ENCODE results near the gene ZNF79.

Gene ZNF79

DNA sequence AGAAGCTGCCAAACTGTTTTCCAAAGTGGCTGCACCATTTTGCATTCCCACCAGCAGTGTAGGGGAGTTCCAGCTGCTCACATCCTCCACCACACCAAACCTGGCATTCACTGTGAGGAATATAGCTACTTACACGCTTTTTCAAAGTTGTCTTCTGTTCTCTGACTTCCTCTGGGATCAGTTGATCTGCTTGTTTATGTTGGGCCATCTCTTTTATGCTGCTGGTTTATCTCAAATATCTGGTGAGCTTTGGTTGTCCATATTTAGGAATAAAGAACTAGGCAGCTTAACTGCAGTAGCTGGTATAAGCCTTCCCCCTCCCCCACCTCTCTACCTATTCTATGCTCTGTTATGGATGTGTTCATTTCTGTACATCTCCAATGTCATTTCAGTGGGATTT is 8.5 kb upstream of the ZNF79 start:
- no peak for TF ChIP-seq CTCF (conservative IDR thresholded peaks at IDR 0.05; ENCODE audit: control insufficient read depth, insufficient read depth, low read depth, low read length)
- no peak for DNase-seq (ENCODE audit: low read depth)
- no peak overlapping the region for H3K4me3 ChIP-seq (ENCODE audit: control insufficient read depth, low read depth, low read length)

DNA sequence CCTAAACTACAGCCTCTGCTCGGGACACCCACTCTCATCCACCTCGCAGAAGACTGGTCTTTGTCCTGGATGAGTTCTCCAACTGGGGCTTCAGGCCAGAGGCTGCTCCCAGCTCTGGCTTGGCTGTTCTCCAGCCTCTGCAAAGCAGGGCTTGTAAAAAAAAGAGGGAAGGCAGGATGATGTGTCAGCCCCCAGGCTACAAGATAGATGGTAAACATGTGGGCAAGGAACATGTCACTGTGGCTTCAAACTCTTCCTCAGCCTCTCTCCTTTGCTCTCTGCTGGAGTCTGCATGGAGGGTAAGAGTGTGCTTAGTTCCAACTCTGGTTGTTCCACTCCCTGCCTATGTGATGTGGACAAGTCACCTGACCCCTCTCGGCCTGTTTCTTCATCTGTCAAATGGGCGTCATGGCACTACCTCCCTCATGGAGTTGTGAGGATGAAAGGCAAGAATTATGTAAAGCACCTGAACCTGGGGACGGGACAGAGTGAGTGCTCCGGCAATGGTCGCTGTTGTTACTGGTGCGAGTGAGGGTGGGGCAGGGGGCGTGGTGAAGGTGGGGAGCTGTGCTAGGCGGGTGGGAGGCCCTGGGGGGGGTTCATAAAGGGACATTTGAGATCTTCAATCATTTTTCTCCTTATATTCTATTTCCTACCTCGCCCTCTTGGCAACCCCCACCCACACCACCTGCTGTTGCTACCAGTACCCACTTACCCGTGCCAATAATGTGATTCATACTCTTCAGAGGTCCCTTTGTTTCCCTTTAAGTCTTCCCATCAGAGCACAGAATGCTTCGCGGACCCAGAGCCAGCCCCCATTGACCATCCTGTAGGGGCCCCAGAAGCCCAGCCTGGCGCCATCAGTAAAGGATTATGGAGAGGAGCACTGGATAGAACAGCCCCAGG is 6.8 kb upstream of the ZNF79 start:
- no peak for TF ChIP-seq CTCF (conservative IDR thresholded peaks at IDR 0.05; ENCODE audit: control insufficient read depth, insufficient read depth, low read depth, low read length)
- H3K4me3 ChIP-seq (ENCODE audit: control insufficient read depth, low read depth, low read length): no peak overlapping the region
- peak; percentile 74 for DNase-seq (ENCODE audit: low read depth)

DNA sequence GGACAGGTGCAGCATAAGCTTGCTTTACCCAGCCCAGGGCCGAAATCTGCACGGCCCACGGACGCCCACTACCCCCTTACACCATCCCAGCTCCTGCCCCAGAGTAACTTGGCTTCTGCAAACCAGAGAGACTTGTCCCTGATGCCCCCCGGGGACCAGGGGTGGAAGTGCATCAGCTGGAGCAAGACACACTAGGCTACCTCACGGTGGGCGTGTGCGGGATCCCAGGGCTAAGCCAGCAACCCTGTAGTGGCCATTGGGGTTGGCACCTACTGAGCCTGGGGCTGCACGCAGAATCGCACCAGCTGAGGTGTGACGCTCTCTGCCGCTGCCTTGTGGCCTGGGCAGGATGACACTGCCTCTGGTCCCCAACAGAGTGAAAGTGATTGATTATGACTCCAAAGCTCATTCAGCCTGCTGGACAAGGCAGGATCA is 6.1 kb upstream of the ZNF79 start:
- TF ChIP-seq CTCF (conservative IDR thresholded peaks at IDR 0.05; ENCODE audit: control insufficient read depth, insufficient read depth, low read depth, low read length): no peak
- DNase-seq (ENCODE audit: low read depth): no peak
- no peak overlapping the region for H3K4me3 ChIP-seq (ENCODE audit: control insufficient read depth, low read depth, low read length)

GRCh38 chr9:127419348-127419747 is 4.8 kb upstream of the ZNF79 start:
- TF ChIP-seq CTCF (conservative IDR thresholded peaks at IDR 0.05; ENCODE audit: control insufficient read depth, insufficient read depth, low read depth, low read length): no peak
- no peak overlapping the region for H3K4me3 ChIP-seq (ENCODE audit: control insufficient read depth, low read depth, low read length)
- DNase-seq (ENCODE audit: low read depth): no peak

DNA sequence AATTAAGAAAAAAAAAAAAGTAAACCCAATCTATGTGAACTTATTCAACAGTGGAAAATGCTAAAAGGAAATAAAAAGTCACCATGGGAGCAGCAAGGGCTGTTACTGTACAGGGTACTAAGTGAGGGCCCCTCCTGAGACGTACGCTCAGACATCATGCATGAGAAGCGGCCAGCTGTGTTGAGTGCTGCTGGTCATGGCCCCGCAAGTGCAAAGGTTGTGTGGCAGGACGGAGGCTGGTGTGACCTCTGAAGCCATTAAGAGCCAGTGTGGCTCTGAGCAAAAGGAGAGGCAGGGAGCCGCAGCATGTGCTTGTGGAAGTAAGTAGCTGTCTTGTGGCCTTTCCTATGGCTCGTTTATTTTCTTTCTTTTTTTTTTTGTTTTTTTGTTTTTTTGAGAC is 3.1 kb upstream of the ZNF79 start:
- no peak for DNase-seq (ENCODE audit: low read depth)
- H3K4me3 ChIP-seq (ENCODE audit: control insufficient read depth, low read depth, low read length): no peak overlapping the region
- TF ChIP-seq CTCF (conservative IDR thresholded peaks at IDR 0.05; ENCODE audit: control insufficient read depth, insufficient read depth, low read depth, low read length): no peak

- DNase-seq (ENCODE audit: low read depth): no peak
- no peak overlapping the region for H3K4me3 ChIP-seq (ENCODE audit: control insufficient read depth, low read depth, low read length)
- TF ChIP-seq CTCF (conservative IDR thresholded peaks at IDR 0.05; ENCODE audit: control insufficient read depth, insufficient read depth, low read depth, low read length): no peak
Measured at GRCh38 chr9:127422133-127422782, 1.9 kb upstream of the ZNF79 start.

Data from fibroblast of mammary gland (primary cell).